GM21529 (cell line): ENCODE results near the gene LDAH.
"Not testable (repeated sequence)": the region's sequence is repeated elsewhere in the genome, so short reads cannot be mapped to it uniquely, and the experiment has no call there.

ENCODE experiments used
- ATAC-seq: cut with Tn5 transposase; IDR thresholded peaks from one replicate; pipeline ENCODE4 v1.9.1; 2021; ENCODE audit not compliant: unreplicated experiment

Gene LDAH

GRCh38 chr2:20822535-20823490, at the start of gene LDAH:
Gene LDAH (minus strand): TSS chr2:20823101. CDS start chr2:20801463, 21,638 bp downstream.
- ATAC-seq, result peak; percentile 87

- ATAC-seq, result peak; percentile 100
Observed at GRCh38 chr2:20868377-20868776, 45.5 kb upstream of the LDAH start.

- no peak for ATAC-seq
Observed at GRCh38 chr2:20862850-20863249, 39.9 kb upstream of the LDAH start.

- ATAC-seq, result no peak
Observed at GRCh38 chr2:20855456-20855855, 32.6 kb upstream of the LDAH start.

- no peak for ATAC-seq
Observed at GRCh38 chr2:20852670-20853069, 29.8 kb upstream of the LDAH start.

GRCh38 chr2:20852139-20852538, 29.2 kb upstream of the LDAH start:
- no peak for ATAC-seq

- no peak for ATAC-seq
Observed at GRCh38 chr2:20844246-20844645, 21.3 kb upstream of the LDAH start.

GRCh38 chr2:20839052-20839451, 16.2 kb upstream of the LDAH start:
- ATAC-seq, result no peak

GRCh38 chr2:20838016-20838415, 15.1 kb upstream of the LDAH start:
- ATAC-seq, result no peak

- ATAC-seq, result no peak
Observed at GRCh38 chr2:20836521-20836920, 13.6 kb upstream of the LDAH start.

- ATAC-seq, result no peak
Observed at GRCh38 chr2:20834331-20834730, 11.4 kb upstream of the LDAH start.

- no peak for ATAC-seq
Observed at GRCh38 chr2:20832606-20833005, 9.7 kb upstream of the LDAH start.

GRCh38 chr2:20829861-20830260, 7.0 kb upstream of the LDAH start:
- no peak for ATAC-seq

GRCh38 chr2:20823917-20824316, 1.0 kb upstream of the LDAH start:
- ATAC-seq, result no peak

- ATAC-seq, result no peak
Observed at GRCh38 chr2:20818820-20819219, 4.1 kb downstream of the LDAH start.

GRCh38 chr2:20815216-20815615, 7.7 kb downstream of the LDAH start:
- ATAC-seq, result no peak

- ATAC-seq, result no peak
Observed at GRCh38 chr2:20812779-20813178, 10.1 kb downstream of the LDAH start.

GRCh38 chr2:20806286-20806685, 16.6 kb downstream of the LDAH start:
- no peak for ATAC-seq

GRCh38 chr2:20803974-20804373, 18.9 kb downstream of the LDAH start:
- no peak for ATAC-seq

- ATAC-seq, result no peak
Observed at GRCh38 chr2:20803226-20803682, 19.6 kb downstream of the LDAH start.

GRCh38 chr2:20797096-20797495, 25.8 kb downstream of the LDAH start:
- no peak for ATAC-seq

GRCh38 chr2:20796374-20796791, 26.5 kb downstream of the LDAH start:
- no peak for ATAC-seq

- not testable (repeated sequence) for ATAC-seq
Observed at GRCh38 chr2:20793944-20794343, 29.0 kb downstream of the LDAH start.
